Measurements from ENCODE around the gene HOXD4.

Gene HOXD4

DNA sequence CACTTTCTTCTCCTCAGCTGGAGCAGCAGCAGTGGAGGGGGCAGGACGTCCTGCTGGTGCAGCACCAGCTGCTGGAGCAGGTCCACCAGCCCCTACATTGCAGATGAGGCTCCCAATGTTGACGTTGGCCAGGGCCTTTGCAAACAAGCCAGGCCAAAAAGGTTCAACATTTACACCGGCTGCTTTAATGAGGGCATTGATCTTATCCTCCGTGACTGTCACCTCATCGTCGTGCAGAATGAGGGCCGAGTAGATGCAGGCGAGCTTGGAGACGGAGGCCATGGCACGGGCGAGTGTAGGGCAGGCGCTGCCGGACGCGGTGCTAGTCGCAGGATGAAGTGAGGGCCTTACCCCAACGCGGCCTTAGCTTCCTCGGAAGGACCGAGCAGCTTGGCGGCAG, 49.6 kb downstream of the HOXD4 start:
- DNase-seq, result no peak

DNA sequence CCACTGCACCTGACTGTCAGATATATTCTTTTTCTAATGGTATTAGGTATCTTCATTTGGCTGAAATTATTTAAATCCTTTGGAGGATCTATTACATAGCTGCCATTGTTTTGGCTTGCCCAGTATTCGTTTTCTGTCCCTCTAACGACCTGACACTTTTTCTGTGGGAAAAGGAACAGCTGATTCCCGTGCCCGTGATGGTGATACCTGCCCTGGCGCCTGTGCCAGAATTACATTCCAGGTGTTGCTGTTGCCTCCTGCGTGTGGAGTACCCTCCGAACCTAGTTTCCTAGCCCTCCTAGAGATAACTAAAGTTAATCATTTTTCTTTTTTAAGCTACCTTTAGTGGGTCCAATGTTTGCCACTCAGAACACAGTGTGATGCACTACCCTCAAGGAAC, 51.1 kb downstream of the HOXD4 start:
- no peak for DNase-seq

Data from suppressor macrophage treated with lipopolysaccharide for 4 hours (primary cell).